MV-4-11 (cell line): ENCODE results near the gene DHRS7B.
"Not testable (repeated sequence)": the region's sequence is repeated elsewhere in the genome, so short reads cannot be mapped to it uniquely, and the experiment has no call there.

Experiments
- DNase-seq: peaks from one replicate; lab custom pipeline; 2025; lab: John Stamatoyannopoulos, UW

Gene DHRS7B

GRCh38 chr17:21126645-21127508 is at the start of gene DHRS7B:
Gene DHRS7B, plus strand, starts transcription at chr17:21126964. Its CDS starts 8 bp downstream, at chr17:21126972.
- DNase-seq = peak; percentile 89

GRCh38 chr17:21077281-21077680 is 49.5 kb upstream of the DHRS7B start:
- no peak for DNase-seq

- DNase-seq = no peak
Observed at GRCh38 chr17:21078016-21078780, 48.6 kb upstream of the DHRS7B start.

GRCh38 chr17:21079196-21079595 is 47.6 kb upstream of the DHRS7B start:
- DNase-seq = no peak

GRCh38 chr17:21082001-21082436 is 44.7 kb upstream of the DHRS7B start:
- no peak for DNase-seq

GRCh38 chr17:21085280-21085679 is 41.5 kb upstream of the DHRS7B start:
- not testable (repeated sequence) for DNase-seq

- DNase-seq = no peak
Observed at GRCh38 chr17:21085707-21086106, 41.1 kb upstream of the DHRS7B start.

- no peak for DNase-seq
Observed at GRCh38 chr17:21089145-21089544, 37.6 kb upstream of the DHRS7B start.

GRCh38 chr17:21089933-21090901 is 36.5 kb upstream of the DHRS7B start:
- DNase-seq = no peak

- no peak for DNase-seq
Observed at GRCh38 chr17:21090902-21091618, 35.7 kb upstream of the DHRS7B start.

- DNase-seq = no peak
Observed at GRCh38 chr17:21094298-21094704, 32.5 kb upstream of the DHRS7B start.

- DNase-seq = no peak
Observed at GRCh38 chr17:21095735-21096134, 31.0 kb upstream of the DHRS7B start.

GRCh38 chr17:21096874-21097273 is 29.9 kb upstream of the DHRS7B start:
- no peak for DNase-seq

- DNase-seq = peak; percentile 85
Observed at GRCh38 chr17:21098934-21099689, 27.7 kb upstream of the DHRS7B start.

- DNase-seq = peak; percentile 4
Observed at GRCh38 chr17:21100636-21101035, 26.1 kb upstream of the DHRS7B start.

- no peak for DNase-seq
Observed at GRCh38 chr17:21104608-21105007, 22.2 kb upstream of the DHRS7B start.

GRCh38 chr17:21105064-21105894 is 21.5 kb upstream of the DHRS7B start:
- no peak for DNase-seq

- no peak for DNase-seq
Observed at GRCh38 chr17:21106316-21106715, 20.4 kb upstream of the DHRS7B start.

GRCh38 chr17:21107067-21107650 is 19.6 kb upstream of the DHRS7B start:
- not testable (repeated sequence) for DNase-seq
